ENCODE measurements around the gene LRRC41. TPM values are rescaled to one million over a fixed set of nuclear protein-coding genes. Genes with fewer than 3 reads are reported as not detected.
"Not testable (repeated sequence)": the region's sequence is repeated elsewhere in the genome, so short reads cannot be mapped to it uniquely, and the experiment has no call there.

LRRC41 gene
- total RNA-seq, 2 experiments from 2014 or later, result 33.4 to 34.7 TPM

DNA sequence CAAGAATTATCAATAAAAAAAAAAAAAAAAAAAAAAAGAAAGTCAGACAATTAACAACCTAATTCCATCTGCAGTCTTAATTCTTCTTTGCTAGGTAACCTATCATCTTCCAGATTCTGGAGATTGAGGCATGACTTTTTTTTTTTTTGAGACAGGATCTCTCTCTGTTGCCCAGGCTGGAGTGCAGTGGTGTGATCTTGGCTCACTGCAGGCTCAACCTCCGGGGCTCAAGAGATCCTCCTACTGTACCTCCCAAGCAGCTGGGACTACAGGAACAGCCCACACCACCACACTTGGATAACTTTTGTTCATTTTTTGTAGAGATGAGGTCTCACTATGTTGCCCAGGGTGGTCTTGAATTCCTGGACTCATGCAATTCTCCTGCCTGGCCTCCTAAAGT, 60.5 kb downstream of the LRRC41 start:
- POLR2A ChIA-PET, result no interaction called here
- no peak for DNase-seq
- H3K27ac Mint-ChIP-seq, result no peak overlapping the region
- no peak overlapping the region for H3K4me3 Mint-ChIP-seq
- no peak for ATAC-seq
- H3K27me3 Mint-ChIP-seq, result no peaks in the 10 kb centered on the region
- peaks cover 5% of the 10 kb centered on the region for H3K9me3 Mint-ChIP-seq (ENCODE audit: low read depth)
- peaks cover 2% of the 10 kb centered on the region for H3K36me3 Mint-ChIP-seq (ENCODE audit: low read depth)
- intact Hi-C loops (cut with DNase I, micrococcal nuclease), result no loop called here
- CTCF ChIA-PET, result interaction anchor here (0.6 kb wide), 1 partner anchor 64 kb away, joined by 3 read pairs; no protein-coding TSS in a partner anchor
- peaks cover 6% of the 10 kb centered on the region for H3K4me1 Mint-ChIP-seq

DNA sequence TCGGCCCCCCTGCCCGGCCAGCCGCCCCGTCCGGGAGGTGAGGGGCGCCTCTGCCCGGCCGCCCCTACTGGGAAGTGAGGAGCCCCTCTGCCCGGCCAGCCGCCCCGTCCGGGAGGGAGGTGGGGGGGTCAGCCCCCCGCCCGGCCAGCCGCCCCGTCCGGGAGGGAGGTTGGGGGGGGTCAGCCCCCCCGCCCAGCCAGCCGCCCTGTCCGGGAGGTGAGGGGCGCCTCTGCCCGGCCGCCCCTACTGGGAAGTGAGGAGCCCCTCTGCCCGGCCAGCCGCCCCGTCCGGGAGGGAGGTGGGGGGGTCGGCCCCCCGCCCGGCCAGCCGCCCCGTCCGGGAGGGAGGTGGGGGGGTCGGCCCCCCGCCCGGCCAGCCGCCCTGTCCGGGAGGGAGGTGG, 61.7 kb downstream of the LRRC41 start:
- ATAC-seq; H3K27ac Mint-ChIP-seq; H3K4me1 Mint-ChIP-seq; POLR2A ChIA-PET; H3K4me3 Mint-ChIP-seq; DNase-seq; CTCF ChIA-PET; H3K9me3 Mint-ChIP-seq (ENCODE audit: low read depth); H3K36me3 Mint-ChIP-seq (ENCODE audit: low read depth); H3K27me3 Mint-ChIP-seq; intact Hi-C loops (cut with DNase I, micrococcal nuclease): not testable (repeated sequence)

DNA sequence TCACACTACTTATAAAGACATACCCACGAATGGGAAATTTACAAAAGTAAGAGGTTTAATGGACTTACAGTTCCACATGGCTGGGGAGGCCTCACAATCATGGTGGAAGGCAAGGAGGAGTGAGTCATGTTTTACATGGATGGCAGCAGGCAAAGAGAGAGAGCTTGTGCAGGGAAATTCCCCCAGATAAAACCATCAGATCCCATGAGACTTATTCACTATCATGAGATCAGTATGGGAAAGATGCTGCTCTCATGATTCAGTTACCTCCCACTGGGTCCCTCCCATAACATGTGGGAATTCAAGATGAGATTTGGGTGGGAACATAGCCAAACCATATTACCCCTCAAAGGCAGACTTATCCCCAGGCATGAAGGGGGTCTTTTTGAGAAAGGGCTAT, 64.6 kb downstream of the LRRC41 start:
- CTCF ChIA-PET; H3K27ac Mint-ChIP-seq; H3K4me1 Mint-ChIP-seq; POLR2A ChIA-PET; H3K4me3 Mint-ChIP-seq; intact Hi-C loops (cut with DNase I, micrococcal nuclease); H3K9me3 Mint-ChIP-seq (ENCODE audit: low read depth); H3K27me3 Mint-ChIP-seq; H3K36me3 Mint-ChIP-seq (ENCODE audit: low read depth); ATAC-seq; DNase-seq: not testable (repeated sequence)

DNA sequence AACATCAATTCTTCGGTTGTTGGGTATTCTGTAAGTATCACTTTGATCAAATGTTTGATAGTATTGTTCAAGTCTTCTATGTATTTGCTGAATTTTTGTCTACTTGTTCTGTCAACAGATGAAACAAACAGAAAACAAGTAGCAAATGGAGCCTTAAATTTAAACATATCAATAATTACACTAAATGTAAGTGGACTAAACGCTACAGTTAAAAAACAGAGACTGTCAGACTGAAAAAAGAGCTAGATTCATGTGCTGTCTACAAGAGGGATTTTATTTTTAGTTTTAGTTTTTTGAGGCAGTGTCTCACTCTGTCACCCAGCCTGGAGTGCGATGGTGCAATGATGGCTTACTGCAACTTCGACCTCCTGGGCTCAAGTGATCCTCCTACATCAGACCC, 66.5 kb downstream of the LRRC41 start:
- H3K9me3 Mint-ChIP-seq (ENCODE audit: low read depth), result peaks cover 5% of the 10 kb centered on the region
- ATAC-seq, result no peak
- ChIA-PET CTCF (no interaction called here), POLR2A (no interaction called here)
- no peak overlapping the region for H3K27ac Mint-ChIP-seq
- peaks cover 2% of the 10 kb centered on the region for H3K36me3 Mint-ChIP-seq (ENCODE audit: low read depth)
- H3K4me3 Mint-ChIP-seq, result no peak overlapping the region
- no peaks in the 10 kb centered on the region for H3K4me1 Mint-ChIP-seq
- intact Hi-C loops (cut with DNase I, micrococcal nuclease), result no loop called here
- no peaks in the 10 kb centered on the region for H3K27me3 Mint-ChIP-seq
- no peak for DNase-seq

DNA sequence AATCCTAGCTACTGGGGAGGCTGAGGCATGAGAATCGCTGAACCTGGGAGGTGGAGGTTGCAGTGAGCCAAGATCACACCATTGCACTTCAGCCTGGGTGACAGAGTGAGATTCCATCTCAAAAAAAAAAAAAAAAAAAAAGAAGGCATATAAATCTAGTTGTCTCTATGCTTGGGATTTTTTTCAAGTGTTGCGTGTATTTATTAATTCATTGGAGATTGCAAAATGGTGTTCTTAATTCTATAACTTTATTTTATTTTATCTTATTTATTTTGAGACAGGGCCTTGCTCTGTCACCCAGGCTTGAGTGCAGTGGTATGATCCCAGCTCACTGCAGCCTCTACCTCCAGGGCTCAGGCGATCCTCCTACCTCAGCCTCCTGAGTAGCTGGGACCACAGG, 72.2 kb downstream of the LRRC41 start:
- DNase-seq; H3K4me3 Mint-ChIP-seq; H3K27ac Mint-ChIP-seq; H3K27me3 Mint-ChIP-seq; POLR2A ChIA-PET; intact Hi-C loops (cut with DNase I, micrococcal nuclease); H3K9me3 Mint-ChIP-seq (ENCODE audit: low read depth); H3K4me1 Mint-ChIP-seq; ATAC-seq; H3K36me3 Mint-ChIP-seq (ENCODE audit: low read depth): not testable (repeated sequence)
- CTCF ChIA-PET, result interaction anchor here (0.6 to 1.4 kb wide), 4 partner anchors 16 to 452 kb away, joined by 3 read pairs; no protein-coding TSS in a partner anchor

Other genes with a start within 250 kb of the LRRC41 start
- gene PIK3R3, start 171.0 kb downstream of the LRRC41 start, total RNA-seq, result under 1 TPM; 0.46 to 0.78 TPM
- gene TSPAN1, start 128.5 kb downstream of the LRRC41 start, total RNA-seq, result not detected
- gene P3R3URF, start 127.1 kb downstream of the LRRC41 start, total RNA-seq, result not detected
- 10 to 100 TPM; 36.4 to 36.5 TPM for gene POMGNT1, start 105.2 kb downstream of the LRRC41 start, total RNA-seq
- gene LURAP1, start 100.3 kb downstream of the LRRC41 start, total RNA-seq, result under 1 TPM; 0.11 to 0.12 TPM
- 10 to 100 TPM; 64.2 to 73.4 TPM for gene RAD54L, start 55.9 kb downstream of the LRRC41 start, total RNA-seq
- gene UQCRH, start 82 bp upstream of the LRRC41 start, total RNA-seq, result 100 to 1,000 TPM; 258 to 391 TPM
- 10 to 100 TPM; 26.1 to 31.3 TPM for gene NSUN4, start 37.2 kb upstream of the LRRC41 start, total RNA-seq
- 1 to 10 TPM; 5.3 to 7.5 TPM for gene FAAH, start 90.7 kb upstream of the LRRC41 start, total RNA-seq
- gene DMBX1, start 186.2 kb upstream of the LRRC41 start, total RNA-seq, result under 1 TPM in 1 of 2 experiments, not detected in 1; 0.05 TPM
- gene KNCN, start 248.0 kb upstream of the LRRC41 start, total RNA-seq, result not detected

Data from activated CD4-positive, alpha-beta T cell treated with anti-CD3 and anti-CD28 coated beads for 36 hours (primary cell).